Measurements from ENCODE around the gene ZNF18. TPM values are rescaled to one million over a fixed set of nuclear protein-coding genes. Genes with fewer than 3 reads are reported as not detected.

Gene ZNF18, protein sequence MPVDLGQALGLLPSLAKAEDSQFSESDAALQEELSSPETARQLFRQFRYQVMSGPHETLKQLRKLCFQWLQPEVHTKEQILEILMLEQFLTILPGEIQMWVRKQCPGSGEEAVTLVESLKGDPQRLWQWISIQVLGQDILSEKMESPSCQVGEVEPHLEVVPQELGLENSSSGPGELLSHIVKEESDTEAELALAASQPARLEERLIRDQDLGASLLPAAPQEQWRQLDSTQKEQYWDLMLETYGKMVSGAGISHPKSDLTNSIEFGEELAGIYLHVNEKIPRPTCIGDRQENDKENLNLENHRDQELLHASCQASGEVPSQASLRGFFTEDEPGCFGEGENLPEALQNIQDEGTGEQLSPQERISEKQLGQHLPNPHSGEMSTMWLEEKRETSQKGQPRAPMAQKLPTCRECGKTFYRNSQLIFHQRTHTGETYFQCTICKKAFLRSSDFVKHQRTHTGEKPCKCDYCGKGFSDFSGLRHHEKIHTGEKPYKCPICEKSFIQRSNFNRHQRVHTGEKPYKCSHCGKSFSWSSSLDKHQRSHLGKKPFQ
- total RNA-seq, result 8.7 and 9.5 TPM in 2 replicates

DNA sequence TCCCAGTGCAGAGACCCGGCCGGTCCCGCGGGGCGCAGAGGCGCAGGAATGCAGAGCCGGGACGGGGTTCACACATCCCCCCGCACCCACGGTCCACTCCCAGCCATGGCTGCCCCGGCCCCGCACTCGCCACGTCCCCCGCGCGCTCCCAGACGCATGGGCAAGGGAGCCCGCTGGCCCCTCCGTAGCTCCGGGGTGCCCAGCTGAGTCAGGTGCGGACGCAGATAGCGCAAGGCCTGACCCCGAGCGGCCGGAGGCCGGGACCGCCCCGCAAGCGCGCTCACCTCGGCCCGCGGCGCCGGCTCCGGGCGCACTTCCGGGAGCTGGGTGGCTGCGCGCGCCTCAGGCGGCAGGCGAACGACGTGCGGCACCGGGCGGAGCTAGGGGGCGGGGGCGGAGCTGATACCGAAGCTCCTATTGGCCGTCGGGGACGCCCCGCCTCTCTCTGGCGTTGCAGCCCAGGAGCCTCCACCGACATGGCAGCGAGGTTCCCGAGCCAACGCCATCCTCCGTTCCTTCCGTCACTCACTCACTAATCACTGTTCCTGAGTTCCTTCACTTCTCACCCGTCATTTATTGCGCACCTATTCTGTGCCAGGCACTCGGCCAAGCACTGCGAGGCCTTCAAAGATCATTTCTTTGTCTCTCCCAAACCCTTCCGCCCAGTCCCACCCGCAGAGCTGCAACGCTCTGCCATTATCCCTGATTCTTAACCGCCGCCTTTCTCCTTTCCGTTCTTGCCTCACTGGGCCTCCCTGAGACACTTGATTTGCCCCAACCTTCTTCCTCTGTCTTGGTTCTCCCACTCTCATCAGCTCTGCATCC lies at the start of gene ZNF18:
Gene ZNF18, minus strand, starts transcription at position 329 of the 825 bp plus-strand sequence. CDS start 4,646 bp downstream, outside the sequence.

GRCh38 chr17:12020642-12021622 lies 23.7 kb upstream of the ZNF18 start, which contains the start of gene MAP2K4:
Gene MAP2K4, plus strand, starts transcription at chr17:12020877. Its CDS starts 10 bp downstream, at chr17:12020887.

Other genes with a start within 250 kb of the ZNF18 start
- gene MAP2K4, start 23.4 kb upstream of the ZNF18 start, total RNA-seq, result 25.6 and 30.3 TPM in 2 replicates